AG09309 (cell line): ENCODE results near the gene IL4R.

Experiments
- DNase-seq: peaks from one replicate; pipeline ENCODE4 v3.0.0-alpha.2; 2010; ENCODE audit warnings: low read depth
- H3K4me3 ChIP-seq: 2 replicates; pipeline ENCODE4 v1.5.1; 2011; ENCODE audit warnings: mild to moderate bottlenecking, low read depth, low read length, moderate library complexity; ENCODE audit not compliant: control insufficient read depth
- TF ChIP-seq, protein P1 (sequence below): IDR thresholded peaks from 2 replicates; pipeline ENCODE4 v1.5.1; 2011; ENCODE audit warnings: mild to moderate bottlenecking, low read depth, low read length, inconsistent platforms; ENCODE audit not compliant: insufficient read depth, control insufficient read depth; ENCODE audit errors: missing control alignments

The IL4R gene

DNA sequence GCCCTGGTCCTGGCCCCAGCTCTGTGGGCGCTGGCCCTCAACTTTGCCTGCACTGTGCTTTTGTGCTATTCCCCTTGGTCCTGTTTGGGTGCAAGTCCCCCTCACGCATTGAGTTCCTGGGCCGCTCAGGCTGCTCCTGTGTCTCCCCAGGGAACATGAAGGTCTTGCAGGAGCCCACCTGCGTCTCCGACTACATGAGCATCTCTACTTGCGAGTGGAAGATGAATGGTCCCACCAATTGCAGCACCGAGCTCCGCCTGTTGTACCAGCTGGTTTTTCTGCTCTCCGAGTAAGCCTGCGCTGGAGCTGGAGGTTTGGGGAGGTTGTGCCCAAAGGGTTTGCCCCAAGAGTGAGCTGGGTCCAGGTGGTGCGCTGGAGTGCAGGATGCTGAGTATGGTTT is 28.2 kb downstream of the IL4R start:
- no peak for DNase-seq
- H3K4me3 ChIP-seq: no peak overlapping the region
- TF ChIP-seq, protein P1, sequence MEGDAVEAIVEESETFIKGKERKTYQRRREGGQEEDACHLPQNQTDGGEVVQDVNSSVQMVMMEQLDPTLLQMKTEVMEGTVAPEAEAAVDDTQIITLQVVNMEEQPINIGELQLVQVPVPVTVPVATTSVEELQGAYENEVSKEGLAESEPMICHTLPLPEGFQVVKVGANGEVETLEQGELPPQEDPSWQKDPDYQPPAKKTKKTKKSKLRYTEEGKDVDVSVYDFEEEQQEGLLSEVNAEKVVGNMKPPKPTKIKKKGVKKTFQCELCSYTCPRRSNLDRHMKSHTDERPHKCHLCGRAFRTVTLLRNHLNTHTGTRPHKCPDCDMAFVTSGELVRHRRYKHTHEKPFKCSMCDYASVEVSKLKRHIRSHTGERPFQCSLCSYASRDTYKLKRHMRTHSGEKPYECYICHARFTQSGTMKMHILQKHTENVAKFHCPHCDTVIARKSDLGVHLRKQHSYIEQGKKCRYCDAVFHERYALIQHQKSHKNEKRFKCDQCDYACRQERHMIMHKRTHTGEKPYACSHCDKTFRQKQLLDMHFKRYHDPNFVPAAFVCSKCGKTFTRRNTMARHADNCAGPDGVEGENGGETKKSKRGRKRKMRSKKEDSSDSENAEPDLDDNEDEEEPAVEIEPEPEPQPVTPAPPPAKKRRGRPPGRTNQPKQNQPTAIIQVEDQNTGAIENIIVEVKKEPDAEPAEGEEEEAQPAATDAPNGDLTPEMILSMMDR: no peak

DNA sequence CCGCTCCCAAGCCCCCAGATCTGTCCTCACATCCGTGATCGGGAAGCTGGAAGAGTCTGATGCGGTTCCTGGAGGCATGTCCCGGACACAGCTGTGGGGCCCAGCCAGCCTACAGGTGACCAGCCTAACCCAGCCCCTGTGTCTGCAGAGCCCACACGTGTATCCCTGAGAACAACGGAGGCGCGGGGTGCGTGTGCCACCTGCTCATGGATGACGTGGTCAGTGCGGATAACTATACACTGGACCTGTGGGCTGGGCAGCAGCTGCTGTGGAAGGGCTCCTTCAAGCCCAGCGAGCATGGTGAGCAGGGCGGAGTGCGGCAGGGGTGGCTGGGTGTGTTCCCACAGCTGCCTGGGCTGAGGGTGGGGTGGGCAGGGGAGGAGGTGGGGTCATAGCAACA is 30.9 kb downstream of the IL4R start:
- H3K4me3 ChIP-seq: no peak overlapping the region
- DNase-seq: no peak
- TF ChIP-seq, protein P1: no peak

DNA sequence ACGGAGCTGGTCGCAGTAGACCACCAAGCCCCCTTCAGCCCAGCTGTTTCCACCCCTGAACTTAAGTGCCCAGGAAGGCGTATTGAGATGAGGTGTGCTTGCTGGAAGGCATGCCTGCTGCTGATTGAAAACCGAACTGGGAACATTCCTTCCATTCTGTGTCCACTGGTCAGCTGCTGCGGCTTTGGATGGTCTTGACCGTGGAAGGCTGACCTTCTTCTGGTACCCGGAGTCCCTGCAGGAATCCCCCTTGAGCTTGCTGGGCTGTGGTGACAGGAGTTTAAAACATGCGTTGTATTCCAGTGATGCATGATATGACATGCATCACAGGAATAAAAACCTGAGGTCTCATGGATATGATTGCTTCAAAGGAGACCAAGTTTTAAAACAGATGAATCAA is 31.4 kb downstream of the IL4R start:
- TF ChIP-seq, protein P1: no peak
- no peak for DNase-seq
- H3K4me3 ChIP-seq: no peak overlapping the region

DNA sequence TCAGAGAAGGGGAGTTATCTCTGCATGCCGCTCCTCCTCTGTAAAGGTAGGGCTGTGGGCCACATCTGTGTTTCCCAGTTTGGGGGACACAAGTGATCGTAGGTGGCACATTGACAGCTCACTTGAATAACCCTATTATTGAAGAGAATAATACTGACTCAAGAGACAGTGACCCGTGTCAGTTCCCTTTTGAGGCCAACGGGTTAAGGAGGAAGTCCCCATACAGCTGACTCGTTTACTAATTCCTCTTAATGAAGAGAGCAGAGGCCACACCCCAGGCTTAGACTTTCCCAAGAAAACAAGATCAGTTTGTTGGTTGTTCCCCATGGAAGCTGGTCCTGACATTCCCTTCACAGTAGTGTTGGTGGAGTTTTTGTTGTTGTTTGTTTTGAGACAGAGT is 33.0 kb downstream of the IL4R start:
- no peak overlapping the region for H3K4me3 ChIP-seq
- TF ChIP-seq, protein P1: no peak
- no peak for DNase-seq

DNA sequence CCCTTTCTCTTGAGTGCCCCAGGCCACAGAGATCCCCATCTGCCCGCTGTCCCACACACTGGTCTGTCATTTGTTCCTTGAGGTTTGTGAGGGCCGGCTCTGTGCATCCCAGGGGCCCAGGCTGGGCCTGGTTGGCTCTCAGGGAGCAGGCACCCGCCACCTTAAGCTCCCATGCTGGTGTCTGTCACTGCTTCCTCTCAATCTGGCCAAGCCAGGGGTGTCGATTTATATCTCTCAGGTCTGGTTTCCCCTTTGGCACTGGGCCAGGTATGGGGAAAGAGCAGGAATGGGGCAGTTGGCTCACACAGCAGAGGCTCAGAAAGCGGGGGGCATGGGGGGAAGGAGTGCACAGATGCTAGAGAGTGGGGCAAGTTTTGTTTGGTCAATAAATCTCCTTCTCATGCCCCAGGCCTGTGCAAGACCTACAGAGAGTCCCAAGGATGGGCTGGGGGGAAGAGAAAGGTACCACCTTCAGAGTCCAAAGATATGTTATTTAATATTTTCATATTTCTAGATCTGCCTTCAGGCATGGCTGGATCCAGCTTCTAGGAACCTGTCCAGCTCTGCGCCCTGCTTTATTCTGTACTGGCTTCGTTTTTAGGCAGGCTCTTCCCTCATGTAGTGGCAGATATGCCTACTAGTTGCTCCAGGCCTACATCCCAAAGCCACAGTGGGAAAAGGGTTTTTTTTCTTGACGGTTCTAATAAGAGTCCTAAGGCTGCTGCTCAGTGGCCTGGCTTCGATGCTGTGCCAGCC is 34.3 kb downstream of the IL4R start:
- TF ChIP-seq, protein P1: no peak
- DNase-seq: no peak
- no peak overlapping the region for H3K4me3 ChIP-seq

DNA sequence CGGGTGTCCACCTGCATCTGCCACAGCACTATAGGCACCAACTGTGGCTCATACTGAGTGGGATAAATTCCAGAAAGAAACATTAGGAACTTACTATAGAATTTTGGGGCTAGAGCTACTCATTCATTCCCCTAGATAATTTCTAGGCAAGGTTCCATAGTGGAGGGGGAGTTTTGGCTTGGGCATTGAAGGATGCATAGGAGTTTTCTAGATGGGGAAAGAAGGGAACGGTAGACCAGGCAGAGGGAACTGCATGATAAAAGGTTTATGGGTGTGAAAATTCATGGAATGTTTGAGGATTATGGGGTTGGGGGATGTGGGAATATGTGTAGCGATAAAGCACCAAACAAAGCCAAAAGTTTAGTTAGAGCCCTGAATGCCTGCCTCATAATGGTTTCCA is 35.5 kb downstream of the IL4R start:
- TF ChIP-seq, protein P1: no peak
- no peak for DNase-seq
- H3K4me3 ChIP-seq: no peak overlapping the region
